MM.1S (cell line): Measurements from ENCODE around the gene CDC20B.

Experiments used
- EZH2 ChIP-seq: fragments of 300-600 bp; sonication (generic); optimal IDR thresholded peaks from 2 replicates; pipeline ENCODE3; 2017; ENCODE audit warnings: low read depth, mild to moderate bottlenecking, antibody characterized with exemption, low read length, mixed read lengths
- EZH2phosphoT487 ChIP-seq: fragments of 300-600 bp; sonication (generic); IDR thresholded peaks from 2 replicates; pipeline ENCODE4 v1.6.1; 2018; ENCODE audit warnings: antibody characterized with exemption, low read length
- TF ChIP-seq, protein P1 (sequence below): fragments of 300-600 bp; sonication (generic); IDR thresholded peaks from 2 replicates; pipeline ENCODE4 v1.5.1; 2016; ENCODE audit warnings: antibody characterized with exemption, low read length, mixed read lengths

DNA sequence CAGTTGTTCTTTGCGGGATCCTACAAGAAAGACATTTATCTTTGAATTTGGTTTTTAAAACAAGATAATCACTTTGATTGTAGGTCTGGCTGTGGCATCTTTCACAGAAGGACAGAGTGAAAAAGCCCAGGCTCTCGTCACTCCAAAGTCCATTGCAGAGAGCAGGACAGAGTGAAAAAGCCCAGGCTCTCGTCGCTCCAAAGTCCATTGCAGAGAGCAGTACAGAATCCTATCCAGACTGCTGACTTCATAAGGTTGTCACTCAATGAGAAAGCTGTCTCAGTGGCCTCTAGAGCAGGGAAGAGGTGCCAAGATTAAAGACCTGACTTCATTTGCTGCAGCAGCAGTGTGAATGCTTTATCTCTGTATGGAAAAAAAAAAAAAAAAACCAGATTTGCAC is 29.4 kb downstream of the CDC20B start:
- TF ChIP-seq, protein P1, sequence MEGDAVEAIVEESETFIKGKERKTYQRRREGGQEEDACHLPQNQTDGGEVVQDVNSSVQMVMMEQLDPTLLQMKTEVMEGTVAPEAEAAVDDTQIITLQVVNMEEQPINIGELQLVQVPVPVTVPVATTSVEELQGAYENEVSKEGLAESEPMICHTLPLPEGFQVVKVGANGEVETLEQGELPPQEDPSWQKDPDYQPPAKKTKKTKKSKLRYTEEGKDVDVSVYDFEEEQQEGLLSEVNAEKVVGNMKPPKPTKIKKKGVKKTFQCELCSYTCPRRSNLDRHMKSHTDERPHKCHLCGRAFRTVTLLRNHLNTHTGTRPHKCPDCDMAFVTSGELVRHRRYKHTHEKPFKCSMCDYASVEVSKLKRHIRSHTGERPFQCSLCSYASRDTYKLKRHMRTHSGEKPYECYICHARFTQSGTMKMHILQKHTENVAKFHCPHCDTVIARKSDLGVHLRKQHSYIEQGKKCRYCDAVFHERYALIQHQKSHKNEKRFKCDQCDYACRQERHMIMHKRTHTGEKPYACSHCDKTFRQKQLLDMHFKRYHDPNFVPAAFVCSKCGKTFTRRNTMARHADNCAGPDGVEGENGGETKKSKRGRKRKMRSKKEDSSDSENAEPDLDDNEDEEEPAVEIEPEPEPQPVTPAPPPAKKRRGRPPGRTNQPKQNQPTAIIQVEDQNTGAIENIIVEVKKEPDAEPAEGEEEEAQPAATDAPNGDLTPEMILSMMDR = no peak
- TF ChIP-seq EZH2 (no peak), EZH2phosphoT487 (no peak)
